ENCODE data around the gene SLC12A8.

SLC12A8 gene

GRCh38 chr3:125207507-125207906 is 5.0 kb downstream of the SLC12A8 start:
- Histone ChIP-seq H3F3A (ENCODE audit: low read depth) (no peaks in the 10 kb centered on the region), H3K9ac (ENCODE audit: low read depth, low read length, poor library complexity, severe bottlenecking) (no peak overlapping the region), H3K9me2 (replicated peaks; ENCODE audit: low read depth, low read length) (no peaks in the 10 kb centered on the region), H3K79me2 (ENCODE audit: insufficient read depth, low read length) (no peaks in the 10 kb centered on the region), H3K36me3 (ENCODE audit: insufficient read depth, low read length) (no peaks in the 10 kb centered on the region), H3K4me3 (ENCODE audit: low read length, poor library complexity, severe bottlenecking) (no peak overlapping the region), H3K4me2 (ENCODE audit: low read depth, low read length, poor library complexity, severe bottlenecking) (no peak overlapping the region), H2AFZ (ENCODE audit: low read length) (no peak overlapping the region), H3K9me3 (ENCODE audit: insufficient read depth, low read depth, low read length) (no peaks in the 10 kb centered on the region), H3K27me3 (ENCODE audit: insufficient read depth, low read length, poor library complexity, severe bottlenecking) (no peaks in the 10 kb centered on the region), H4K20me1 (ENCODE audit: insufficient read depth, low read length, poor library complexity, severe bottlenecking) (no peaks in the 10 kb centered on the region), H3K4me1 (ENCODE audit: insufficient read depth, low read length, poor library complexity, severe bottlenecking) (no peaks in the 10 kb centered on the region)
- TF ChIP-seq EZH2phosphoT487 (IDR thresholded peaks at IDR 0.05; ENCODE audit: borderline replicate concordance) (no peak), CTCF (conservative IDR thresholded peaks at IDR 0.05; ENCODE audit: low read length) (no peak)

- Histone ChIP-seq H3K79me2 (ENCODE audit: insufficient read depth, low read length) (no peaks in the 10 kb centered on the region), H2AFZ (ENCODE audit: low read length) (no peak overlapping the region)
These were observed 5.6 kb downstream of the SLC12A8 start for GRCh38 chr3:125206934-125207333.

GRCh38 chr3:125203731-125204130 is 8.8 kb downstream of the SLC12A8 start:
- no peaks in the 10 kb centered on the region for H3K79me2 ChIP-seq (ENCODE audit: insufficient read depth, low read length)
- H3K27me3 ChIP-seq (ENCODE audit: insufficient read depth, low read length, poor library complexity, severe bottlenecking) = no peaks in the 10 kb centered on the region
- H3K9me3 ChIP-seq (ENCODE audit: insufficient read depth, low read depth, low read length) = no peaks in the 10 kb centered on the region; the same call in 1 of the 2 replicates
- no peak overlapping the region for H3K9ac ChIP-seq (ENCODE audit: low read depth, low read length, poor library complexity, severe bottlenecking)
- H4K20me1 ChIP-seq (ENCODE audit: insufficient read depth, low read length, poor library complexity, severe bottlenecking) = no peaks in the 10 kb centered on the region
- H2AFZ ChIP-seq (ENCODE audit: low read length) = no peak overlapping the region
- TF ChIP-seq EZH2phosphoT487 (IDR thresholded peaks at IDR 0.05; ENCODE audit: borderline replicate concordance) (no peak), CTCF (conservative IDR thresholded peaks at IDR 0.05; ENCODE audit: low read length) (no peak)
- no peaks in the 10 kb centered on the region for H3K36me3 ChIP-seq (ENCODE audit: insufficient read depth, low read length)
- H3K4me3 ChIP-seq (ENCODE audit: low read length, poor library complexity, severe bottlenecking) = no peak overlapping the region
- no peaks in the 10 kb centered on the region for H3K4me1 ChIP-seq (ENCODE audit: insufficient read depth, low read length, poor library complexity, severe bottlenecking)
- no peaks in the 10 kb centered on the region for H3K9me2 ChIP-seq (replicated peaks; ENCODE audit: low read depth, low read length)
- H3F3A ChIP-seq (ENCODE audit: low read depth) = no peaks in the 10 kb centered on the region
- no peak overlapping the region for H3K4me2 ChIP-seq (ENCODE audit: low read depth, low read length, poor library complexity, severe bottlenecking)

More at GRCh38 chr3:125206934-125207333, 5.6 kb downstream of the SLC12A8 start:
- H3K4me1 ChIP-seq (ENCODE audit: insufficient read depth, low read length, poor library complexity, severe bottlenecking) = no peaks in the 10 kb centered on the region
- H3K9me3 ChIP-seq (ENCODE audit: insufficient read depth, low read depth, low read length) = no peaks in the 10 kb centered on the region; the same call in 1 of the 2 replicates
- H4K20me1 ChIP-seq (ENCODE audit: insufficient read depth, low read length, poor library complexity, severe bottlenecking) = no peaks in the 10 kb centered on the region
- H3K4me2 ChIP-seq (ENCODE audit: low read depth, low read length, poor library complexity, severe bottlenecking) = no peak overlapping the region
- no peaks in the 10 kb centered on the region for H3K27me3 ChIP-seq (ENCODE audit: insufficient read depth, low read length, poor library complexity, severe bottlenecking)
- TF ChIP-seq CTCF (conservative IDR thresholded peaks at IDR 0.05; ENCODE audit: low read length) = no peak
- TF ChIP-seq EZH2phosphoT487 (IDR thresholded peaks at IDR 0.05; ENCODE audit: borderline replicate concordance) = no peak
- no peak overlapping the region for H3K9ac ChIP-seq (ENCODE audit: low read depth, low read length, poor library complexity, severe bottlenecking)
- no peaks in the 10 kb centered on the region for H3K9me2 ChIP-seq (replicated peaks; ENCODE audit: low read depth, low read length)
- H3F3A ChIP-seq (ENCODE audit: low read depth) = no peaks in the 10 kb centered on the region
- no peaks in the 10 kb centered on the region for H3K36me3 ChIP-seq (ENCODE audit: insufficient read depth, low read length)
- H3K4me3 ChIP-seq (ENCODE audit: low read length, poor library complexity, severe bottlenecking) = no peak overlapping the region

All from Loucy (cell line).